ENCODE measurements around the gene FCHO1.

Gene FCHO1

GRCh38 chr19:17739121-17739875 lies 12.0 kb upstream of the FCHO1 start:
- peak; percentile 92 for DNase-seq
- Histone ChIP-seq H3K27ac (peak overlapping the region; percentile 84), H3K27me3 (ENCODE audit: insufficient read depth, low read depth, severe bottlenecking) (no peaks in the 10 kb centered on the region), H3K36me3 (peaks cover 29% of the 10 kb centered on the region), H3K4me3 (ENCODE audit: low read depth, low read length) (no peak overlapping the region), H3K9me3 (ENCODE audit: severe bottlenecking) (no peaks in the 10 kb centered on the region)
- TF ChIP-seq, protein P1, sequence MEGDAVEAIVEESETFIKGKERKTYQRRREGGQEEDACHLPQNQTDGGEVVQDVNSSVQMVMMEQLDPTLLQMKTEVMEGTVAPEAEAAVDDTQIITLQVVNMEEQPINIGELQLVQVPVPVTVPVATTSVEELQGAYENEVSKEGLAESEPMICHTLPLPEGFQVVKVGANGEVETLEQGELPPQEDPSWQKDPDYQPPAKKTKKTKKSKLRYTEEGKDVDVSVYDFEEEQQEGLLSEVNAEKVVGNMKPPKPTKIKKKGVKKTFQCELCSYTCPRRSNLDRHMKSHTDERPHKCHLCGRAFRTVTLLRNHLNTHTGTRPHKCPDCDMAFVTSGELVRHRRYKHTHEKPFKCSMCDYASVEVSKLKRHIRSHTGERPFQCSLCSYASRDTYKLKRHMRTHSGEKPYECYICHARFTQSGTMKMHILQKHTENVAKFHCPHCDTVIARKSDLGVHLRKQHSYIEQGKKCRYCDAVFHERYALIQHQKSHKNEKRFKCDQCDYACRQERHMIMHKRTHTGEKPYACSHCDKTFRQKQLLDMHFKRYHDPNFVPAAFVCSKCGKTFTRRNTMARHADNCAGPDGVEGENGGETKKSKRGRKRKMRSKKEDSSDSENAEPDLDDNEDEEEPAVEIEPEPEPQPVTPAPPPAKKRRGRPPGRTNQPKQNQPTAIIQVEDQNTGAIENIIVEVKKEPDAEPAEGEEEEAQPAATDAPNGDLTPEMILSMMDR (IDR thresholded peaks at IDR 0.05; ENCODE audit: low read depth, low read length), result no peak

- Histone ChIP-seq H3K27ac (no peak overlapping the region), H3K36me3 (peaks cover 10% of the 10 kb centered on the region), H3K9me3 (ENCODE audit: severe bottlenecking) (no peaks in the 10 kb centered on the region), H3K27me3 (ENCODE audit: insufficient read depth, low read depth, severe bottlenecking) (no peaks in the 10 kb centered on the region), H3K4me3 (ENCODE audit: low read depth, low read length) (no peak overlapping the region)
- no peak for DNase-seq
- TF ChIP-seq, protein P1 (IDR thresholded peaks at IDR 0.05; ENCODE audit: low read depth, low read length), result no peak
These were observed 9.8 kb upstream of the FCHO1 start for GRCh38 chr19:17741456-17741855.

DNA sequence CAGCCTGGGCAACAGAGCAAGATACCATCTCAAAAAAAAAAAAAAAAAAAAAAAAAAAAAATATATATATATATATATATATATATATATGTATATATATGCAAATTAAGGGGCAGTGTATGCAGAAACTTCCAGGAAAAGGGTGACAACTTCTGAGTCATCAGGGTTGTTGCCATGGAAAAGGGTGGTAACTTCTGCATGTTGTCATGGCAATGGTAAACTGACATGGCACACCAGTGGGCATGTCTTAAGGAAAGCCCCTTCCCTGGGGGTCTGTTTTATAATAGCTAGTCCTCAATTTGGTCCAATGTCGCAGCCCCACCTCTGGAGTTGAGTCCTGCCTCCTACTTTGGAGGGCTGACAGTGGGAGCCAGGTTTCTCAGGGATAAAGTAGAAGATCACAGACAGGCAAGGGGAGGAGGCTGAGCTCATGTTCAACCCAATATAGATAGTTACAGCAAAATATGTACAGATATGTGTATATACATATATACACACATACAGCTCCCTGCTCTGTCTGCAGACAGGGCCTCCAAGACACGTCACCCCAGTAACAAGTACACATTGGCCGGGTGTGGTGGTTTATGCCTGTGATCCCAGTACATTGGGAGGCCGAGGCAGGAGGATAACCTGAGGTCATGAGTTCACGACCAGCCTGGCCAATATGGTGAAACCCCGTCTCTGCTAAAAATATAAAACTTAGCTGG lies 7.2 kb upstream of the FCHO1 start:
- TF ChIP-seq, protein P1 (IDR thresholded peaks at IDR 0.05; ENCODE audit: low read depth, low read length), result no peak
- Histone ChIP-seq H3K27ac (no peak overlapping the region), H3K4me3 (ENCODE audit: low read depth, low read length) (no peak overlapping the region), H3K27me3 (ENCODE audit: insufficient read depth, low read depth, severe bottlenecking) (no peaks in the 10 kb centered on the region), H3K9me3 (ENCODE audit: severe bottlenecking) (no peaks in the 10 kb centered on the region), H3K36me3 (peaks cover 2% of the 10 kb centered on the region)
- no peak for DNase-seq

- TF ChIP-seq, protein P1 (IDR thresholded peaks at IDR 0.05; ENCODE audit: low read depth, low read length), result no peak
- no peaks in the 10 kb centered on the region for H3K36me3 ChIP-seq
- H3K9me3 ChIP-seq (ENCODE audit: severe bottlenecking), result no peaks in the 10 kb centered on the region
- no peaks in the 10 kb centered on the region for H3K27me3 ChIP-seq (ENCODE audit: insufficient read depth, low read depth, severe bottlenecking)
- peak; percentile 95 for DNase-seq
- peak overlapping the region; percentile 40; the same call in 1 of the 2 replicates for H3K27ac ChIP-seq
- H3K4me3 ChIP-seq (ENCODE audit: low read depth, low read length), result peak overlapping the region; percentile 75
These were observed 3.8 kb upstream of the FCHO1 start for GRCh38 chr19:17747205-17748098.

GRCh38 chr19:17748884-17749638 lies 2.2 kb upstream of the FCHO1 start:
- DNase-seq, result no peak
- TF ChIP-seq, protein P1 (IDR thresholded peaks at IDR 0.05; ENCODE audit: low read depth, low read length), result no peak
- no peaks in the 10 kb centered on the region for H3K27me3 ChIP-seq (ENCODE audit: insufficient read depth, low read depth, severe bottlenecking)
- H3K36me3 ChIP-seq, result no peaks in the 10 kb centered on the region
- H3K27ac ChIP-seq, result no peak overlapping the region
- H3K9me3 ChIP-seq (ENCODE audit: severe bottlenecking), result no peaks in the 10 kb centered on the region
- no peak overlapping the region for H3K4me3 ChIP-seq (ENCODE audit: low read depth, low read length)

Measured in WERI-Rb-1 (cell line).